DMS153 treated with DMSO at 0.1 percent for 48 hours (cell line): Measurements from ENCODE around the gene BUB3.
A peak's percentile ranks its signal among the peaks of the same experiment; 100 is the strongest.

Experiments used
- DNase-seq: peaks from one replicate; lab custom pipeline; 2025; ENCODE audit not compliant: unreplicated experiment; lab: John Stamatoyannopoulos, UW

The BUB3 gene, protein sequence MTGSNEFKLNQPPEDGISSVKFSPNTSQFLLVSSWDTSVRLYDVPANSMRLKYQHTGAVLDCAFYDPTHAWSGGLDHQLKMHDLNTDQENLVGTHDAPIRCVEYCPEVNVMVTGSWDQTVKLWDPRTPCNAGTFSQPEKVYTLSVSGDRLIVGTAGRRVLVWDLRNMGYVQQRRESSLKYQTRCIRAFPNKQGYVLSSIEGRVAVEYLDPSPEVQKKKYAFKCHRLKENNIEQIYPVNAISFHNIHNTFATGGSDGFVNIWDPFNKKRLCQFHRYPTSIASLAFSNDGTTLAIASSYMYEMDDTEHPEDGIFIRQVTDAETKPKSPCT

DNA sequence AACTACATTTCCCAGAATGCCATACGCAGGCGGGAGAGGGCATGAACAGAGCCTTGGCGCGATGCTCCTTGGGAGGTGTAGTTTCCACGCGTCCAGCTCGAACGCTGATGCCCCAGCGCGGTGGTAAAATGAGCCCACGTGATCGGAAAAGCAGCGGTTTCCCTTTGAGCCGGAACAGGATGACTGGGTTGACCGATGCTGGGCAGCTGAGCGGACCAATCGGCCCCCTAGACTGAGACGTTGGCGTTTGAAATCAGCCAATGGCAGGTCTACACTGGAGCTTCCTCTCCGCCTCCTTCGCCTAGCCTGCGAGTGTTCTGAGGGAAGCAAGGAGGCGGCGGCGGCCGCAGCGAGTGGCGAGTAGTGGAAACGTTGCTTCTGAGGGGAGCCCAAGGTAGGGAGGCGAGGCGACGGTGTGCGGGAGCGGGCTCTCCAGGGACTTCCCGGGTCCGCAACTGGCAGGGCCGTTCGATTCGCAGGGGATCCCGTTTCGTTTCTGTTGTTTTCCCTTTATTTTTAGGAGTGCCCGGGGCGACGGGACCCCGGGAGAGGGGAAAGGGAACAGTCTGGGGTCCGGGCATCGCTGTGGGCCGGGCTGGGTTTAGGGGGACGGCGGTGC is at the start of gene BUB3:
Gene BUB3 (plus strand): TSS at position 311 of the 619 bp plus-strand sequence. CDS start 516 bp downstream, outside the sequence.
- DNase-seq: peak; percentile 98

DNA sequence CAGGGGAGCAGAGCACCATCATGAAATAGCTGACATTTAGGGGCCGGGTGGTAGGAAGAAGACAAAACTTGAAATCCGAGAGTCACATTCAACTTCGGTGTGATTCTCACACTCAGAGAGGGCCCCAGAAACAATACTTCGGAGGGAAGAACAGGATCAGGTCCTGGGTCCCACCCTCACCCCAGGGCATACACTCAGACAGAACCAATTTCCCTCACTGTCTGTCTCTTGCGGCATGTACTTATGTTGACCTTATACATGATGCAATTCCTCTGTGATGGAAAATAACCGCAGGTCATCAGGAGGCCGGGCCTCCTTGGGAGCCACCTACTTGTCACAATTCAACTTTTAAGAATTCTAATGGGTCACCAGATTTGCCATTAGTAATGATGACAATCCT is 44.7 kb upstream of the BUB3 start:
- DNase-seq: no peak

DNA sequence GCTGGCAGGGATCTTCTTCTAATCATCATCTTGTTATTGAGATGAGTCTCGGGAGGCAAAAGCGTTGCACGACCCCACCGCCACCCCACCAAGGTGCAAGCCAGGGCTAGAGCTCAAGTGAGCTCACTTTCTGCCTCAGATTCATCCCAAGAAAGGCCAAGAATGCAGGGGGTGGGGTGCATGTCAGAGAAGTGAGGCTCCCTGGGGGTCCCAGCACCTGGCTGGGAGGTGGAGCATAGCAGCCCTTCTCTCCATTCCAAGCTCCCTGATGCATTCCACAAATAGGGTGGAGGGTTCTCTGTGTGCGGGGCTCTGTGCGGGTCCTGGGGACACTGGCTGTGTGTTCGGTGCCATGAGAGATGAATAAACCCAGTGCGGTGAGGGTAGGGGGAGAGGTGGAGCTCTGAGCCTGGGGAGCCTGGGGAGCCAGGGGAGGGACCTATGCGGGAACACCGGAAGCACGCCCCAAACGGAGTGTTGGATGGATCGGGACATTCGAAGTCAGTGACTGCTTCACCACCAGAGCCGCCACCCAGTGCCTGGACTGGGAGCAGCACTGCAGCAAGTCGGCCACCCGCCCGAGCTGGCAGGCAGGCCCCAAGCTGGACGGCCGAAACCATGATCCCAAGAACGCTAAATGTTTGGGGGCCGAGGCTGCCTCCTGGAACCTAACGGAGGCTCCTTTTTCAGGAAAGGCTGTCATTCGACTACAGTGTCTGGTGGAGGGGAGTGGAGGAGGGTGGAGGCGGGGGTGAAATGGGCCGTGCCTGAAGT is 36.4 kb upstream of the BUB3 start:
- no peak for DNase-seq

DNA sequence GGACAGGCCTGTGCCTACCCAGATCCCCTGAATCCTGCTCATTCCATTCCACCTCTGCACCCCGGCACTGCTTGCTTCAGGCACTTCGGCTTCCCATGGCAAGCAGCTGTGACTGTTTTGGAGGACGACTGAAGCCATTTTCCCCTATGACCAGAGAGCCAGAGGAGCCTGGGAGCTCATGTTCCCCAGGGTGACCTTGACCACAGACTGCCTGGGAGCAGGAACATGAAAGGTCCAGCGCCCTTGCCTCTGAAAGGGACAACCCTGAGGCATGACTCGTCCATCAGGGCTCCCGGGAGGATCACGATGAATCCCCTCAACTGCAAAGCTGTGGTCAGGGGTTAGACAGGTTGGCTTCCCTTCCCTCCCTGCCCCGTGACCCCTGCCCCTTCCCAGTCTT is 35.1 kb upstream of the BUB3 start:
- no peak for DNase-seq

DNA sequence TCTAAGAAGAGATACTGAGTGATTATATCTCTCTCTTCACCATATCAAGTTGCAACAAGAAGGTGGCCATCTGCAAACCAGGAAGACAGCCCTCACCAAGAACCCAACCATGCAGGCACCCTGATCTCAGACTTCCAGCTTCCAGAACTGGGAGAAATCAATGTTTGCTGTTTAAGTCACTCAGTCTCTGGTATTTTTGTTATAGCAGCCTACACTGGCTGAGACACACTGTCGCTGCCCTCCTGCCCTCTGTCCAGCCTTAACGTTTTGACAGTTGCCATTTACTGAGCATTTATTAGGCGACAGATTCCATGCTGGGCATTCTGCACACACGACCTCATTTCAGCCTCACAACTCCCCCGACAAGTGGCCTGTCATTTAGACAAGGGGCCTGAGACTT is 28.0 kb upstream of the BUB3 start:
- no peak for DNase-seq

DNA sequence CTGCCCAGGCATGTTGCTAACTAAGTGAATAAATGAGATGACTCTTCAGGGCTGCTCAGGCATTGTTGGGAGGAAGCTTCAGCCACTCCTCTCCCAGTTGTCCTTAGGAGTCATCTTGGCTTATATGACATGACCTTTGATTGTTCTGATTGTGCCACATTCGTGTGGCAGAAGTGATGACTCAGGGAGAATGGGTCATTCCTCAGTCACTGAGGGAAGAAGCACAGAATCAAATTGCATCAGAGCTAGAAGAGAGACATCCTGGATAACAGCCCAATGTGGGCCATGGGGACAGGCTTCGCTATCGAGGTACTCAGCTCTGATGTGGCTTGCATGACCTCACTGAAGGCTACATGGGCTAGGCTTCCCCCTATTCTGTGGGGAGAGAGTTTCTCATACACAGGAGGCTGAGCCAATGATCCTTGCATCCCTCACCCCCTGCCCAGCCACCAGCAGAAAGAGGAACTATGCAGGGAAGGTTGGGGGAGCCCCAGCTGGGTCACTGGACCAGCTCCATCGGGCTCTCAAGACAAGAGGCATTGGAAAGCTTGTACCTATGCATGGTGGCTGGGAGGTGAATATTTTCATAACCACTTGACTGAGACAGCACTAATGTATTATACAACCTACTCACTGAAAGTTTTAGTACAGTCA is 24.5 kb upstream of the BUB3 start:
- DNase-seq: no peak

DNA sequence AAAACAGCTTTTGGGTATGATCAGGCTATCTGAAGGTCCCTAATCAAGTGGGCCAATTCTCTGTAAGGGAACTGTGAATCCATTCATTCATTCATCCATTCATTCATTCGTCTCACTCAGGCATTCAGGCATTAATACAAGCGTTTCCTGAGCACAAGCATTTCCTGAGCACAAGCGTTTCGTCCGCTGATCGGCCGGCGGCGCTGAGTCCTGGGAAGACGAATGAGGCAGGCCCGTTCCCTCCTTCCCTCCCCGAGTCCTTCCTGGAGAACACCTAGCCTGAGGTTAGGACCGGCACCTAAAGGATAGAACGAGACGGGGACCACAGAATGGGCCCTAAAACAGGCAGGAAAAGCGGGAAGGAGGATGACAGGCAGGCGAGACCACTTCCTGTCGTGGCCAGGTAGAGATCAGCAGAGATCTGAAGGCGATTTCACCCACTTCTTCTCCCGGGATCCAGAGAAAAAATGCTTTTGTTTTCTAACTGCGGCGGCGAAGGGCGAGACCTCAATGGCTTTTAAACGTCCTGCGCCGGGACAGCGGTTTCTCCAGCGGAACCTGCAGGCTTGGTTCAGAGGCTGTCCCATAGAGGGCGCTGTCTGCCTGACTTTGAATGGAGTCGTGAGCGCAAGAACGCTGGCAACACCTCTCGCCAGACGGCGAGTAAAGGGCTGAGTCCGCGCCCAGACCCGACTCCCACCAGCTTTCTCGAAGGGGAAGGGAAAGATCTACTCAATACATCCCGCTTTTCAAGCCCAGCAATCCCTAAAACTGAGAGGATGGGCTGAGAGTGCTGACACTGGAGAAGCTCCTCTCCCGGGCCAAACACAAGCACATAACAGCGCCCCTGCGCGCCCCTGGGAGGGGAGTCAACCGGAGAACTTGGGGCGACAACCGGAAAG is 21.4 kb upstream of the BUB3 start:
- DNase-seq: peak; percentile 67

DNA sequence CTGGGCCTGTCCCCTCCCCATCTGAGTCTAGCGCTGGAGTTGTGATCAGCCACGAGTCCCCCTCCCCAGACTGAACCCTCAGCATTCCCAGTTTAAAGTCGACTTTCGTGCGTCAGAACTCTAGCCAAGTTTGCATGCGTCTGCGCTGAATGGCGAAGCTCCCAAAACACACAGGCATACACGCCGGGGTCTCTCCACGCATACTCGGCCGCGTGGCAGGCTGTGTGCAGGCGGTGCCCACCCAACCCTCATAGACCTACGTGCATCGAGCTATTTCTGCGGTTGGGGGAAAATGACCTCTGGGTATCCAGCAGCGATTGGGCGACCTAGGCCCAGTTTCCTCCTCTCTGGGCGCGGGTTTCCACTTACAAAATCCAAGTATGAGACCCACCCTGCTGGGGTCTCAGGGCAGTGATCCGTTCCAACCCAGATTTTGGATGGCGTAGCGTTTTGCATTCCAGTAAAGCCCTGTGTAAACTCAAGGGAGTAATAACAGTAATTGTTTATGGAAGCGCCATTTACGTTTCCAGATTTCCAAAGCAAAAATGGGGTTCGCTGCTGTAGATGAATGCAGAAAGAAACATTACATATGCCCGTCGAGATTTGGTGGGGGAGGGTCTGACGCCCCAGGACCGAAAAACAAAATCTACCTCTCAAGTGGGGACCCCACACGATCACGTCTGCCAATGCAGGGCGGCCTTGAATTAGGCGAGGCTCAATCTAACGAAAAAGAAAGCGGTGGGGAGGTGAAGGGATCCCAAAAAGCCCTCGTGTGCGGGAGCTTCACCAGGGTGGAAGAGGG is 20.5 kb upstream of the BUB3 start:
- no peak for DNase-seq

DNA sequence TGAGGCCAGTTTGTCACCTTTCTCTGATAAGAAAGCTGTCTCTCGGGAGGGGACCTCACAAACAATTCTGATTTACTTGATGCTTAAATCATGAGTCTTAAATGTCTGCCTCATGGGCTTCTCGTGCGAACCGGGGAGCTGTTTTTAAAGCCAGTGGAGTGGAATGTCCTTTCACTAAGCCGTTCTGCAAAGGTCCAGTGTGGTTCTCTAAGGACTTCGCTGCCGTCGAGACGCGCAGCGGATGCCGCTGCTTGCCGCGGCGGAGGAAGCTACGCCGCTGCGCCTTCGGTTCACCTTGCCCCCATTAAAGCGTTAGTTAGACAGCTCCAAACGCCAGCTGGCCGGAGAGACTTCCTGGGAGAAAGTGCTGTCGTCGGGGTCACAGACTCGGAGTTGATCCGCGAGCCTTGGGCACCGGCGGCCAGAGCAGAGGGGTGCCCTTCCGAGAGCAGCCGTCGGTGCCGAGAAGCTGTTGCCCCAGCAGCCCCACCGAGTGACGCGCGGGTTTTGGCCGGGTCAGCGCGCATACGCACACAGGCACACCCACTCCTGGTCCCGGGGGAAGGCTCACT is 19.8 kb upstream of the BUB3 start:
- DNase-seq: no peak

DNA sequence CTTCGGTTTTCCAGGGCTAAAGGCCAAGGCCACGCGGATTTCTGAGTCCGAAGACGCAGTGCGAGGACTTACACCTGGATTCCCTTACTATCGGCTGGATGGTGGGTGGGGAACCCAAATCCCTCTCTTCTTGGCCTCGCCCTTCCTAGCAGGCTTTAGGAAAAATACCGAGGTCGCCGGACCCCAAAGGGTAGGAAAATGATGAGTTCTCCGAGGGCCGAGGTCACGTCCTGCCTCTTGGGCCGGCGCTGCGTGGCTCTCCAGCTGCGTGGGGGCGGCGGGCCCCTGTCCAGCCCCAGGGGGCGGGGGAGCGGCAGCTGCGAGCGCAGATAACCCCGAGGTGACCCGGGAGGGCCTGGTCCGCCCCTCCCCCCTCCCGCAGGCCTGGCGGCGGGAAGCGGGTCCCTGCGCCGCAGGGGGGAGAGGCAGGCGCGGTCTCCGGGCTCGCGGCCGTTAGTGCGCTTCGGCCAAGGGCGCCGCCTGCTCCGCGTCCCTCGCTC is 19.2 kb upstream of the BUB3 start:
- DNase-seq: no peak

DNA sequence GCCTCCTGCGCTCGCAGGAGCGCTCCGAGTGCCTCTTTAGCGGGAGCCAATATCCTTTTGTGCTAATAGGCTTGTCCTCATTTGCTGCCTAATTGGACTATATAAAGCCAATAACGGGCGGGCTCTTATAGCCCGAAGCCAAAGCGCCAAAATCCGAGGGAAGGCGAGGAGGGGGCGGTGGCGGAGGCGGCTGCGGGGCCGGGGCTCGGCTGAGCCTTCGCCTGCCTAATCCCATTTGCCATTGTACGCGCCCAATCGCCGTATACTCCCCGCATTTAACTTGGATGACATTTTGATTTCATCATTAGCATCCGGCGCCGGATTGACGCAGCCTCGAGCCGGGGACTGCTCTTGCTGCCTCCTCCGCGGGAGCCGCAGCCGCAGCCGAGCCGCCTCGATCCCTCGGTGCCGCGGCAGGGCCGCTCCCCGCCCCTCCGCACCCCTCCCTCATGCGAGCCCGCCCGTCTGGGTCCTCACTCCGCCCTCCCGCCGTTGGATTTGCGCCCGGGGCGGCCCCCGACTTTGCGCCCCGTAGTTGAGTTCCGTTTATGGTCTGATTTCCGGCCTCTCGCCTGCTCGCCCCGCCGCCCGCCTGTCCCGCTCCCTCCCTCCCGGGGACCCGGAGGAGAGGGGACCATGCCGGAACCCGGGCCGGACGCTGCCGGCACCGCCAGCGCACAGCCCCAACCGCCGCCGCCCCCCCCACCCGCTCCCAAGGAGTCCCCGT is 18.6 kb upstream of the BUB3 start, which contains the start of gene HMX3:
Gene HMX3 (plus strand): TSS at position 556 of the 727 bp plus-strand sequence. CDS start 81 bp downstream, at position 637.
- no peak for DNase-seq

DNA sequence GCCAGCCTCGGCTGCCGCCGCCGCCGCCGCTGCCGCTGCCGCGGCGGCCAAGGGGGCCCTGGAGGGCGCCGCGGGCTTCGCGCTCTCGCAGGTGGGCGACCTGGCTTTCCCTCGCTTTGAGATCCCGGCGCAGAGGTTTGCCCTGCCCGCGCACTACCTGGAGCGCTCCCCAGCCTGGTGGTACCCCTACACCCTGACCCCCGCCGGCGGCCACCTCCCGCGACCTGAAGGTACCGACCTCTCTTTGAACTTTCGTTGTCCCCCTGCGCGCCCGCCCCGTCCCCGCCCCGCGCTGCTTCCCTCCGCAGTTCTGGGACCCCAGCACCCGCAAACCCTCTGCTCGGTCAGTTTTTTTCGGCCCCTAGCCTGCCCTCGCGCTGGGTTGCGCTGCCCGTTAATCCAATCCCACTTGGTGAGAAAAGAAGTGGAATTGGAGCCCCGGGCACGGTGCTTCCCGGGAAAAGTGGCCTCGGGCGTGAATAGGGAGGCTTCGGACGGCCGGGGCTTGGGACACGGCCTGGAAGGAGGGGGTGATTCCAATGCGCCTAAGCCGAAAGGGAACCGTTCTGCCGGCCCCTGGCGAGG is 17.9 kb upstream of the BUB3 start:
- DNase-seq: no peak

DNA sequence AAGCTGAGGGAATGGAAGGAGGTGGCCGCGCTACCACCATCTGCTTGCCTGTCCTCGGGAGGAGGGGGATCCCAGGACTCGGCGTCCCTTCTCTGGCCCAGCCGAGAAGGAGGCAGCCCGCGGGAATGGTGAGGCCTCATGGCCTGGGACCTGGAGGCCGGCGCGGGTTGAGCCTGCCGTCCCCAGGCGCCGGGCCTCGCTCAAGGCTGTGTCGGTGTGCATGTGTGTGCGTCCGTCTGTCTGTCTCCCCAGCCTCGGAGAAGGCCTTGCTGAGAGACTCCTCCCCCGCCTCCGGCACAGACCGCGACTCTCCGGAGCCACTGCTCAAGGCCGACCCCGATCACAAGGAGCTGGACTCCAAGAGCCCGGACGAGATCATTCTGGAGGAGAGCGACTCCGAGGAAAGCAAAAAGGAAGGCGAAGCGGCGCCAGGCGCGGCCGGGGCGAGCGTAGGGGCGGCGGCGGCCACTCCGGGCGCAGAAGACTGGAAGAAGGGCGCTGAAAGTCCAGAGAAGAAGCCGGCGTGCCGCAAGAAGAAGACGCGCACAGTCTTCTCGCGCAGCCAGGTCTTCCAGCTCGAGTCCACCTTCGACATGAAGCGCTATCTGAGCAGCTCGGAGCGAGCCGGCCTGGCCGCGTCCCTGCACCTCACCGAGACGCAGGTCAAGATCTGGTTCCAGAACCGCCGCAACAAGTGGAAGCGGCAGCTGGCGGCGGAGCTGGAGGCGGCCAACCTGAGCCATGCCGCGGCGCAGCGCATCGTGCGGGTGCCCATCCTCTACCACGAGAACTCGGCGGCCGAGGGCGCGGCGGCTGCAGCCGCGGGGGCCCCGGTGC is 17.2 kb upstream of the BUB3 start:
- DNase-seq: no peak

DNA sequence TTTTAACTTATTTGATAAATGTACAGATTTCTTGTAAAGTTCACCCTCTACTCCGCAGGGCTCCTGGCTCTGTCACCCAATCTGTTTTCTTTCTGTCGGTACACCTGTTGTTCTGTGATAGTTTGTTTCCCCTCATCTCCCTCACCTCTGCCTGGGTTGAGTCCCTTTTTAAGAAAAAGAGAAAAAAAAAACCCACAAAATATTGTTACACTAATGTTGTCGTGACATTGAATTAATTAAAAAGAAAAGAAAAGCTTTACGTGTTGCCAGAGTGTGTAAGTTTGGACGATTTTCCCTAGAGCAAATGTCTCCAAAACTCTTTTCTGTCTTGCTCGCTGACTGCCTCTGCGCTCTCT is 15.1 kb upstream of the BUB3 start:
- DNase-seq: no peak

DNA sequence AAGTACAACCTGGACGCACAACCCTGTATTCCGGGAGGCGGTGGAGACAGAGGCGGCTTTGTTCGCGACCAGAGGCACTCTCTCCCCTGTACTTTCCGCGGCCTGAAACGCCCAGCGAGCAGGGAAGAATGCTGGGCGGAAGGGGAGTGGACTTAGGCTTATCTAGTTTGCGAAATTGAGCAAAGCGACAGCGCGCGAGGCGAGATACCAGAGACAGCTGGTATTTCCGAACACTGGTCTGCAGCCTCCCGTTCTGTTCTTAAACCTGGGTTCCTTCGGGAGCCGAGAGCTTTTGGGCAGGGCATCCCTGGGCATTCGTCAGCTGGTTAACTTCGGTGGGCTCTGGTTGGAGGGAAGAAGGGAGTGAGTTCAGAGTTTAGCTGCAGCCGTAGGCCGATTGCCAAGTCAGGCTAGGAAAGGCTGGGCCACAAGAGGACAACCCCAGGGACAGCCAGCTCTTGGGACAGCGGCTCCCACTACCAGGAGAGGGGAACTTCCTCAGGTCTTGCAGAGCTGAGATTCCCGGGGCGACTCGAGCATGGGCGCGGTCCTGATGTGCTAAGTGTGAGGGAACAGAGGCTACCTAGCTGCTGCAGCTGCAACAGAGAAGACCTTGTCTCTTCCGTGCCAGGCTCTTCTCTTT is 14.6 kb upstream of the BUB3 start:
- DNase-seq: no peak

DNA sequence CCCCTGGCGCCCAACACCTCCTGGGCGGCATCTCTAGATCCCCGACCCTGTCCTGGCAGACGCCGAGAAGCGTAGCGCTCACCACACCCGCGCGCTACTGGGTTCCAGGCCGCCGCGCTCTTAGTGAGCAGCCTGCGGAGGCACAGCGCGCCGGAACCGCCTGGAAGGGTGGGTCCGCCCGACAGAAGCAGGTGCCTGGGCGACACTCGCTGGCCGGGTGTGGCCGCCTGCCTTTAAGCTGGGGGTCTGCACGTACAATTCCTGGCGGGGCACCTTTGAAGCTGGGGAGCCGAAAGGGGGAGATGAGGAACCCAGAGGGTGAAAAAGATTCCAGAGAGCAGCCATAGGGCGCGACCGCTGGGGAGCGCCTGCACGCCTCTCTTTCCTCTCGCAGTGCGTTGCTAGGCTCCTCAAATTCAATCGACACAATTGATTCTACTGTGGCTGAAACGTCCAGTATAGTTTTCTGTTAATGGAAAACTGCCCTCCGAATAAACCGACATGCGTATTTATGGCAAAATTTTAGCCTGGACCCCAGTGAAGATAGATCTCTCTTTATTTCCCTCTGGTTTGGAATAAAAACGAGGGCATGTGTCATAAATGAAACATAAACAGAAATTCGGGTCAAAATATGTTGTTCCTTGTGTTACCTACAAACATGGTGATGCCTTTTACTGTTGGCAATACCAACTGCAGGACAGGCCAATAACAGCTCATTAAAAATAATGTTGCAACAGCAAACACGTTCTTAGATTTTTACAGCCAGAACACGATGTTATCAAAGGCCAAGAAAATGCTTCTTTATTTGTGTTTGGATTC is 13.8 kb upstream of the BUB3 start:
- no peak for DNase-seq
